Measurements from ENCODE around the gene EEF2KMT.
"Not testable (repeated sequence)": the region's sequence is repeated elsewhere in the genome, so short reads cannot be mapped to it uniquely, and the experiment has no call there.

GRCh38 chr16:5084802-5085201 is 12.8 kb downstream of the EEF2KMT start:
- peak; percentile 84 for TF ChIP-seq CTCF (conservative IDR thresholded peaks at IDR 0.05)
- TF ChIP-seq EZH2 (IDR thresholded peaks at IDR 0.05; ENCODE audit: low read depth) = not testable (repeated sequence)
